H9 (cell line): ENCODE data around the gene DRGX. TPM values are rescaled to one million over a fixed set of nuclear protein-coding genes. Genes with fewer than 3 reads are reported as not detected.

Source experiments
- DNase-seq: peaks from one replicate; pipeline ENCODE4 v3.0.0-alpha.2; 2017
- H2AFZ ChIP-seq: one replicate; pipeline ENCODE4 v1.6.1; 2013; ENCODE audit warnings: mild to moderate bottlenecking, low read length, control low read depth, moderate library complexity
- H2AK5ac ChIP-seq: 2 replicates; pipeline ENCODE4 v1.6.1; 2013; ENCODE audit warnings: low read length, control low read depth, mixed read lengths; ENCODE audit not compliant: insufficient read length
- H2BK120ac ChIP-seq: one replicate; pipeline ENCODE4 v1.6.1; 2013; ENCODE audit warnings: low read depth, mild to moderate bottlenecking, low read length, control low read depth, inconsistent platforms; ENCODE audit not compliant: poor library complexity, severe bottlenecking
- H2BK12ac ChIP-seq: 2 replicates; pipeline ENCODE4 v1.6.1; 2013; ENCODE audit warnings: low read length, control low read depth, mixed read lengths, low read depth; ENCODE audit not compliant: insufficient read length
- H2BK15ac ChIP-seq: 2 replicates; pipeline ENCODE4 v1.6.1; 2013; ENCODE audit warnings: low read depth, low read length, control low read depth
- H2BK20ac ChIP-seq: one replicate; pipeline ENCODE4 v1.6.1; 2013; ENCODE audit warnings: low read depth, mild to moderate bottlenecking, low read length, control low read depth, inconsistent platforms; ENCODE audit not compliant: poor library complexity, severe bottlenecking
- H2BK5ac ChIP-seq: 2 replicates; pipeline ENCODE4 v1.6.1; 2013; ENCODE audit warnings: low read length, control low read depth, mixed read lengths; ENCODE audit not compliant: insufficient read length
- H3K14ac ChIP-seq: 2 replicates; pipeline ENCODE4 v1.6.1; 2013; ENCODE audit warnings: low read length, control low read depth; ENCODE audit not compliant: insufficient read depth
- H3K18ac ChIP-seq: 2 replicates; pipeline ENCODE4 v1.6.1; 2013; ENCODE audit warnings: low read depth, mild to moderate bottlenecking, mixed read lengths, low read length, control low read depth; ENCODE audit not compliant: insufficient read length
- H3K23ac ChIP-seq: 2 replicates; pipeline ENCODE4 v1.6.1; 2013; ENCODE audit warnings: low read length, control low read depth, mixed read lengths, low read depth; ENCODE audit not compliant: insufficient read length
- H3K23me2 ChIP-seq: 2 replicates; pipeline ENCODE4 v1.6.1; 2013; ENCODE audit warnings: low read depth, mild to moderate bottlenecking, mixed read lengths, low read length, control low read depth; ENCODE audit not compliant: insufficient read length, poor library complexity, severe bottlenecking
- H3K27ac ChIP-seq: 2 replicates; pipeline ENCODE4 v1.5.1; 2013; ENCODE audit warnings: low read length, control low read depth, mixed read lengths, low read depth; ENCODE audit not compliant: insufficient read length
- H3K27me3 ChIP-seq: 2 replicates; pipeline ENCODE4 v1.6.1; 2013; ENCODE audit warnings: low read length, control low read depth, inconsistent platforms; ENCODE audit not compliant: insufficient read depth
- H3K4ac ChIP-seq: 2 replicates; pipeline ENCODE4 v1.6.1; 2013; ENCODE audit warnings: low read depth, mild to moderate bottlenecking, control low read depth, inconsistent platforms, low read length, moderate library complexity
- H3K4me1 ChIP-seq: 2 replicates; pipeline ENCODE4 v1.6.1; 2013; ENCODE audit warnings: low read length, control low read depth, inconsistent platforms; ENCODE audit not compliant: insufficient read depth
- H3K4me2 ChIP-seq: 2 replicates; pipeline ENCODE4 v1.6.1; 2013; ENCODE audit warnings: low read length, control low read depth, mixed read lengths; ENCODE audit not compliant: insufficient read length, insufficient read depth
- H3K56ac ChIP-seq: 2 replicates; pipeline ENCODE4 v1.6.1; 2013; ENCODE audit warnings: low read depth, mild to moderate bottlenecking, mixed read lengths, low read length, control low read depth; ENCODE audit not compliant: insufficient read length
- H3K79me1 ChIP-seq: 2 replicates; pipeline ENCODE4 v1.6.1; 2013; ENCODE audit warnings: low read depth, mild to moderate bottlenecking, moderate library complexity, low read length, control low read depth, inconsistent platforms; ENCODE audit not compliant: insufficient read depth, poor library complexity, severe bottlenecking
- H3K79me2 ChIP-seq: 2 replicates; pipeline ENCODE4 v1.6.1; 2013; ENCODE audit warnings: low read length, control low read depth, inconsistent platforms; ENCODE audit not compliant: insufficient read depth
- H3K9ac ChIP-seq: 2 replicates; pipeline ENCODE4 v1.6.1; 2013; ENCODE audit warnings: low read length, control low read depth, mixed read lengths; ENCODE audit not compliant: insufficient read length; ENCODE audit errors: extremely low read depth
- H3K9me3 ChIP-seq: one replicate; pipeline ENCODE4 v1.6.1; 2013; ENCODE audit warnings: low read depth, low read length, inconsistent platforms; ENCODE audit not compliant: control insufficient read depth
- H3T11ph ChIP-seq: one replicate; pipeline ENCODE4 v1.6.1; 2013; ENCODE audit warnings: mild to moderate bottlenecking, low read length, control low read depth, inconsistent platforms
- H4K20me1 ChIP-seq: one replicate; pipeline ENCODE4 v1.6.1; 2013; ENCODE audit not compliant: control insufficient read depth, insufficient read length, insufficient read depth
- H4K5ac ChIP-seq: 2 replicates; pipeline ENCODE4 v1.6.1; 2013; ENCODE audit warnings: low read depth, mild to moderate bottlenecking, mixed read lengths, low read length, control low read depth; ENCODE audit not compliant: insufficient read length
- H4K8ac ChIP-seq: replicated peaks from 2 replicates; pipeline ENCODE4 v1.6.1; 2013; ENCODE audit warnings: low read length, control low read depth, mixed read lengths, low read depth; ENCODE audit not compliant: insufficient read length
- H4K91ac ChIP-seq: 2 replicates; pipeline ENCODE4 v1.6.1; 2013; ENCODE audit warnings: low read depth, mild to moderate bottlenecking, moderate library complexity, mixed read lengths, low read length, control low read depth; ENCODE audit not compliant: insufficient read length
- H3K27ac Mint-ChIP-seq, 3 experiments: 2 replicates in 2 of 3; 3 replicates in 1 of 3; pipeline ENCODE4 v1.8.0; 2020 to 2021; ENCODE audit warnings: mixed read lengths in 3 of 3, mild to moderate bottlenecking in 1 of 3, moderate library complexity in 1 of 3
- H3K27me3 Mint-ChIP-seq: 2 replicates; pipeline ENCODE4 v1.8.0; 2021; ENCODE audit warnings: low read depth, mild to moderate bottlenecking, moderate library complexity, mixed read lengths
- H3K36me3 Mint-ChIP-seq, 3 experiments: 2 replicates in 2 of 3; 3 replicates in 1 of 3; pipeline ENCODE4 v1.8.0; 2020 to 2021; ENCODE audit warnings: low read depth in 3 of 3, mixed read lengths in 3 of 3; ENCODE audit not compliant: insufficient read depth in 1 of 3
- H3K4me1 Mint-ChIP-seq, 2 experiments: 2 replicates each; pipeline ENCODE4 v1.8.0; 2020; ENCODE audit warnings: mixed read lengths in 2 of 2
- H3K4me3 Mint-ChIP-seq, 2 experiments: 2 replicates in 1 of 2; 3 replicates in 1 of 2; pipeline ENCODE4 v1.8.0; 2020 to 2021; ENCODE audit warnings: mild to moderate bottlenecking in 2 of 2, mixed read lengths in 2 of 2, moderate library complexity in 1 of 2
- H3K9me3 Mint-ChIP-seq, 2 experiments: 2 replicates in 1 of 2; 3 replicates in 1 of 2; pipeline ENCODE4 v1.8.0; 2020; ENCODE audit warnings: mild to moderate bottlenecking in 2 of 2, mixed read lengths in 2 of 2, moderate library complexity in 1 of 2
- WGBS: extraction: QIAGEN DNeasy Blood & Tissue Kit; methylation state at CpG from one replicate; pipeline ENCODE4 v1.1.7; 2013; ENCODE audit warnings: missing lambda C conversion rate, low lambda C conversion rate, mixed read lengths; ENCODE audit not compliant: insufficient read length; ENCODE audit errors: extremely low coverage; 5-methylcytosine and 5-hydroxymethylcytosine counted together
- total RNA-seq: library from RNA; stranded (reverse); gene quantifications from 2 replicates; pipeline ENCODE4 v1.2.1, GENCODE V29; 2021
- TF ChIP-seq, protein P1 (sequence below): fragments of 200-600 bp; sonication (generic); conservative IDR thresholded peaks from 3 replicates; pipeline ENCODE4 v1.8.0; 2021; ENCODE audit warnings: antibody characterized with exemption, mild to moderate bottlenecking

Gene DRGX
- total RNA-seq, 1 experiment from 2014 or later: not detected

- Mint-ChIP-seq H3K4me3 (no peak overlapping the region), H3K27ac (no peak overlapping the region), H3K36me3 (no peaks in the 10 kb centered on the region; a peak in 2 of 7 replicates), H3K4me1 (no peaks in the 10 kb centered on the region), H3K9me3 (no peaks in the 10 kb centered on the region; a peak in 1 of 5 replicates), H3K27me3 (peaks cover 2% of the 10 kb centered on the region)
- H3T11ph ChIP-seq: no peak overlapping the region
- no CpG with 5 or more reads among the region's 2 CpGs for WGBS
- no peaks in the 10 kb centered on the region for H3K4me1 ChIP-seq
- H3K4ac ChIP-seq: no peak overlapping the region
- H3K9ac ChIP-seq: no peak overlapping the region
- no peaks in the 10 kb centered on the region for H3K27me3 ChIP-seq
- no peak overlapping the region for H3K18ac ChIP-seq
- no peak overlapping the region for H2BK12ac ChIP-seq
- no peaks in the 10 kb centered on the region for H3K9me3 ChIP-seq
- H2BK120ac ChIP-seq: no peak overlapping the region
- H3K56ac ChIP-seq: no peak overlapping the region
- H3K79me1 ChIP-seq: no peaks in the 10 kb centered on the region
- H2BK15ac ChIP-seq: no peak overlapping the region
- H3K27ac ChIP-seq: no peak overlapping the region
- no peaks in the 10 kb centered on the region for H4K20me1 ChIP-seq
- no peak overlapping the region for H2AFZ ChIP-seq
- H3K4me2 ChIP-seq: no peak overlapping the region
- H4K8ac ChIP-seq: no peak overlapping the region
- no peak overlapping the region for H3K14ac ChIP-seq
- H4K91ac ChIP-seq: no peak overlapping the region
- no peak overlapping the region for H4K5ac ChIP-seq
- no peak overlapping the region for H2BK20ac ChIP-seq
- no peak overlapping the region for H2AK5ac ChIP-seq
- H3K23ac ChIP-seq: no peak overlapping the region
- no peak for DNase-seq
- no peaks in the 10 kb centered on the region for H3K23me2 ChIP-seq
- H3K79me2 ChIP-seq: no peaks in the 10 kb centered on the region
- H2BK5ac ChIP-seq: no peak overlapping the region
- TF ChIP-seq, protein P1, sequence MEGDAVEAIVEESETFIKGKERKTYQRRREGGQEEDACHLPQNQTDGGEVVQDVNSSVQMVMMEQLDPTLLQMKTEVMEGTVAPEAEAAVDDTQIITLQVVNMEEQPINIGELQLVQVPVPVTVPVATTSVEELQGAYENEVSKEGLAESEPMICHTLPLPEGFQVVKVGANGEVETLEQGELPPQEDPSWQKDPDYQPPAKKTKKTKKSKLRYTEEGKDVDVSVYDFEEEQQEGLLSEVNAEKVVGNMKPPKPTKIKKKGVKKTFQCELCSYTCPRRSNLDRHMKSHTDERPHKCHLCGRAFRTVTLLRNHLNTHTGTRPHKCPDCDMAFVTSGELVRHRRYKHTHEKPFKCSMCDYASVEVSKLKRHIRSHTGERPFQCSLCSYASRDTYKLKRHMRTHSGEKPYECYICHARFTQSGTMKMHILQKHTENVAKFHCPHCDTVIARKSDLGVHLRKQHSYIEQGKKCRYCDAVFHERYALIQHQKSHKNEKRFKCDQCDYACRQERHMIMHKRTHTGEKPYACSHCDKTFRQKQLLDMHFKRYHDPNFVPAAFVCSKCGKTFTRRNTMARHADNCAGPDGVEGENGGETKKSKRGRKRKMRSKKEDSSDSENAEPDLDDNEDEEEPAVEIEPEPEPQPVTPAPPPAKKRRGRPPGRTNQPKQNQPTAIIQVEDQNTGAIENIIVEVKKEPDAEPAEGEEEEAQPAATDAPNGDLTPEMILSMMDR: no peak
These were observed 47.3 kb downstream of the DRGX start for GRCh38 chr10:49348593-49348992.
